ENCODE data around the gene ANKLE2.

- no peak for TF ChIP-seq POLR2A (IDR thresholded peaks at IDR 0.05)
- TF ChIP-seq, protein P1, sequence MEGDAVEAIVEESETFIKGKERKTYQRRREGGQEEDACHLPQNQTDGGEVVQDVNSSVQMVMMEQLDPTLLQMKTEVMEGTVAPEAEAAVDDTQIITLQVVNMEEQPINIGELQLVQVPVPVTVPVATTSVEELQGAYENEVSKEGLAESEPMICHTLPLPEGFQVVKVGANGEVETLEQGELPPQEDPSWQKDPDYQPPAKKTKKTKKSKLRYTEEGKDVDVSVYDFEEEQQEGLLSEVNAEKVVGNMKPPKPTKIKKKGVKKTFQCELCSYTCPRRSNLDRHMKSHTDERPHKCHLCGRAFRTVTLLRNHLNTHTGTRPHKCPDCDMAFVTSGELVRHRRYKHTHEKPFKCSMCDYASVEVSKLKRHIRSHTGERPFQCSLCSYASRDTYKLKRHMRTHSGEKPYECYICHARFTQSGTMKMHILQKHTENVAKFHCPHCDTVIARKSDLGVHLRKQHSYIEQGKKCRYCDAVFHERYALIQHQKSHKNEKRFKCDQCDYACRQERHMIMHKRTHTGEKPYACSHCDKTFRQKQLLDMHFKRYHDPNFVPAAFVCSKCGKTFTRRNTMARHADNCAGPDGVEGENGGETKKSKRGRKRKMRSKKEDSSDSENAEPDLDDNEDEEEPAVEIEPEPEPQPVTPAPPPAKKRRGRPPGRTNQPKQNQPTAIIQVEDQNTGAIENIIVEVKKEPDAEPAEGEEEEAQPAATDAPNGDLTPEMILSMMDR (IDR thresholded peaks at IDR 0.05), result no peak
- no peak for TF ChIP-seq POLR2AphosphoS5 (IDR thresholded peaks at IDR 0.05)
- TF ChIP-seq EP300 (IDR thresholded peaks at IDR 0.05), result no peak
These were observed 42.8 kb upstream of the ANKLE2 start for GRCh38 chr12:132804426-132804861.
